H1 (cell line): ENCODE data around the gene OR2D3. TPM values are rescaled to one million over a fixed set of nuclear protein-coding genes. Genes with fewer than 3 reads are reported as not detected.

Experiments
- CTCF ChIA-PET: fragments of 300-600 bp; sonication (Branson Sonifier 250); formaldehyde crosslinking; loops from one replicate; lab custom pipeline; 2021; ENCODE audit not compliant: partially characterized antibody; lab: Charles Lee
- POLR2A ChIA-PET: fragments of 300-600 bp; sonication (Branson Sonifier 250); formaldehyde crosslinking; loops from one replicate; lab custom pipeline; 2021; ENCODE audit warnings: inconsistent platforms; ENCODE audit not compliant: partially characterized antibody; lab: Charles Lee
- DNase-seq, 2 experiments: peaks; one replicate each; pipeline versions ENCODE4 v3.0.0 to v3.0.0-alpha.2; 2010 to 2022; ENCODE audit warnings: low spot score in 2 of 2, low read depth in 1 of 2, mixed read lengths in 1 of 2
- FAIRE-seq: peaks from 2 replicates; lab custom pipeline; 2011; peaks lifted over from hg19 to GRCh38; lab: Jason Lieb, UNC
- H2AFZ ChIP-seq: 2 replicates; pipeline ENCODE4 v1.8.1; 2012; ENCODE audit warnings: low read length, inconsistent platforms
- H2AK5ac ChIP-seq: 2 replicates; pipeline ENCODE4 v1.6.1; 2013; ENCODE audit warnings: low read depth, low read length
- H2BK120ac ChIP-seq: replicated peaks from 2 replicates; pipeline ENCODE3; 2013; ENCODE audit warnings: low read depth, low read length, inconsistent platforms
- H2BK12ac ChIP-seq: 2 replicates; pipeline ENCODE4 v1.6.1; 2013; ENCODE audit warnings: low read depth, low read length
- H2BK15ac ChIP-seq: 2 replicates; pipeline ENCODE4 v1.6.1; 2013; ENCODE audit warnings: low read length
- H2BK20ac ChIP-seq: 2 replicates; pipeline ENCODE4 v1.6.1; 2013; ENCODE audit warnings: low read length
- H2BK5ac ChIP-seq: 2 replicates; pipeline ENCODE4 v1.6.1; 2013; ENCODE audit warnings: low read depth, low read length
- H3K14ac ChIP-seq: 2 replicates; pipeline ENCODE4 v1.6.1; 2013; ENCODE audit warnings: inconsistent platforms; ENCODE audit not compliant: insufficient read length
- H3K18ac ChIP-seq: 2 replicates; pipeline ENCODE4 v1.6.1; 2013; ENCODE audit warnings: low read length; ENCODE audit errors: extremely low read depth
- H3K23ac ChIP-seq: 2 replicates; pipeline ENCODE4 v1.6.1; 2013; ENCODE audit warnings: inconsistent platforms; ENCODE audit not compliant: insufficient read length
- H3K23me2 ChIP-seq: 2 replicates; pipeline ENCODE4 v1.6.1; 2013; ENCODE audit warnings: low read depth, low read length
- H3K27ac ChIP-seq: 2 replicates; pipeline ENCODE4 v1.6.1; 2011; ENCODE audit warnings: low read depth, low read length, inconsistent platforms
- H3K27me3 ChIP-seq, 4 experiments: replicated peaks in 1 of 4; 1 replicate in 1 of 4; 2 replicates in 3 of 4; pipeline versions ENCODE4 v1.6.1 to v1.8.1; 2011 to 2013; ENCODE audit warnings: low read length in 3 of 4, mild to moderate bottlenecking in 3 of 4, inconsistent platforms in 2 of 4, mixed read lengths in 2 of 4, moderate library complexity in 1 of 4; ENCODE audit not compliant: control insufficient read depth in 3 of 4, insufficient read depth in 3 of 4; ENCODE audit errors: extremely low read depth in 1 of 4
- H3K36me3 ChIP-seq, 4 experiments: 2 replicates each; pipeline versions ENCODE4 v1.6.1 to v1.8.1; 2011 to 2013; ENCODE audit warnings: mild to moderate bottlenecking in 4 of 4, low read length in 3 of 4, moderate library complexity in 2 of 4, control low read depth in 1 of 4, inconsistent platforms in 1 of 4; ENCODE audit not compliant: insufficient read depth in 4 of 4, control insufficient read depth in 2 of 4
- H3K4ac ChIP-seq: replicated peaks from 2 replicates; pipeline ENCODE3; 2013; ENCODE audit warnings: low read length, low read depth, mixed read lengths, inconsistent platforms; ENCODE audit not compliant: insufficient read length
- H3K4me1 ChIP-seq, 4 experiments: replicated peaks in 1 of 4; 1 replicate in 1 of 4; 2 replicates in 3 of 4; pipeline versions ENCODE4 v1.6.1 to v1.8.1; 2011 to 2013; ENCODE audit warnings: low read length in 3 of 4, inconsistent platforms in 2 of 4, mixed read lengths in 1 of 4; ENCODE audit not compliant: insufficient read depth in 4 of 4, control insufficient read depth in 3 of 4
- H3K4me2 ChIP-seq, 2 experiments: 2 replicates each; pipeline versions ENCODE4 v1.6.1 to v1.8.1; 2011 to 2013; ENCODE audit warnings: low read depth in 2 of 2, low read length in 2 of 2, control low read depth in 1 of 2, inconsistent platforms in 1 of 2, mild to moderate bottlenecking in 1 of 2; ENCODE audit not compliant: insufficient read depth in 1 of 2
- H3K4me3 ChIP-seq, 4 experiments: fragments of 200-600, 300-600 bp in 1 of 4; sonication (generic), shearing (Covaris generic), sonication (Bioruptor Twin) in 1 of 4; 2 replicates each; pipeline versions ENCODE4 v1.5.1 to v1.8.1; 2011 to 2016; ENCODE audit warnings: low read length in 4 of 4, low read depth in 3 of 4, control low read depth in 2 of 4, inconsistent platforms in 2 of 4, mild to moderate bottlenecking in 2 of 4, mixed read lengths in 1 of 4, moderate library complexity in 1 of 4; ENCODE audit not compliant: insufficient read depth in 2 of 4; ENCODE audit errors: extremely low read depth in 1 of 4
- H3K56ac ChIP-seq: replicated peaks from 2 replicates; pipeline ENCODE3; 2013; ENCODE audit warnings: low read depth, mild to moderate bottlenecking, mixed read lengths, low read length, inconsistent platforms; ENCODE audit not compliant: insufficient read length
- H3K79me1 ChIP-seq: 2 replicates; pipeline ENCODE4 v1.6.1; 2013; ENCODE audit warnings: low read depth, low read length, control low read depth
- H3K79me2 ChIP-seq, 2 experiments: 2 replicates each; pipeline versions ENCODE4 v1.6.1 to v1.8.1; 2012 to 2013; ENCODE audit warnings: low read length in 2 of 2, mild to moderate bottlenecking in 2 of 2, inconsistent platforms in 1 of 2; ENCODE audit not compliant: insufficient read depth in 2 of 2, control insufficient read depth in 1 of 2
- H3K9ac ChIP-seq, 4 experiments: replicated peaks in 1 of 4; 1 replicate in 1 of 4; 2 replicates in 3 of 4; pipeline versions ENCODE4 v1.6.1 to v1.8.1; 2011 to 2013; ENCODE audit warnings: low read depth in 3 of 4, low read length in 3 of 4, control low read depth in 2 of 4, mild to moderate bottlenecking in 2 of 4, moderate library complexity in 2 of 4, inconsistent platforms in 1 of 4; ENCODE audit errors: extremely low read depth in 1 of 4
- H3K9me3 ChIP-seq, 2 experiments: 2 replicates each; pipeline versions ENCODE4 v1.6.1 to v1.8.1; 2012 to 2013; ENCODE audit warnings: mild to moderate bottlenecking in 2 of 2, moderate library complexity in 2 of 2, control low read depth in 1 of 2, inconsistent platforms in 1 of 2, low read depth in 1 of 2, low read length in 1 of 2, mixed read lengths in 1 of 2; ENCODE audit not compliant: insufficient read depth in 2 of 2
- H4K20me1 ChIP-seq, 2 experiments: replicated peaks in 1 of 2; 2 replicates each; pipeline versions ENCODE3 to v1.8.1; 2011 to 2013; ENCODE audit warnings: inconsistent platforms in 2 of 2, low read length in 2 of 2, mild to moderate bottlenecking in 1 of 2; ENCODE audit not compliant: insufficient read depth in 2 of 2, control insufficient read depth in 1 of 2
- H4K5ac ChIP-seq: 2 replicates; pipeline ENCODE4 v1.6.1; 2013; ENCODE audit warnings: low read length, low read depth, mixed read lengths, inconsistent platforms; ENCODE audit not compliant: insufficient read length
- H4K8ac ChIP-seq: 2 replicates; pipeline ENCODE4 v1.8.0; 2013; ENCODE audit warnings: mild to moderate bottlenecking, moderate library complexity, low read length, inconsistent platforms; ENCODE audit not compliant: insufficient read depth; ENCODE audit errors: extremely low read depth
- H4K91ac ChIP-seq: replicated peaks from 2 replicates; pipeline ENCODE3; 2013; ENCODE audit warnings: low read length, mixed read lengths, inconsistent platforms; ENCODE audit not compliant: insufficient read length
- CBX5 ChIP-seq: fragments of 300-800, 300-1000 bp; sonication (generic); IDR thresholded peaks from 2 replicates; pipeline ENCODE4 v1.7.1; 2016; ENCODE audit warnings: antibody characterized with exemption, low read length, low read depth
- EZH2 ChIP-seq: fragments of 200-600 bp; sonication (generic); IDR thresholded peaks from 2 replicates; pipeline ENCODE4 v1.7.1; 2012; ENCODE audit warnings: low read depth, mild to moderate bottlenecking, moderate library complexity, low read length, inconsistent platforms; ENCODE audit not compliant: severe bottlenecking
- FOSL1 ChIP-seq: IDR thresholded peaks from 2 replicates; pipeline ENCODE4 v1.6.1; 2011; ENCODE audit warnings: mild to moderate bottlenecking, low read depth, low read length, moderate library complexity; ENCODE audit not compliant: insufficient read depth
- NANOG ChIP-seq: IDR thresholded peaks from 2 replicates; pipeline ENCODE4 v1.6.1; 2011; ENCODE audit warnings: low read length, low read depth, mild to moderate bottlenecking, inconsistent platforms; ENCODE audit not compliant: insufficient read depth, poor library complexity, severe bottlenecking
- RAD21 ChIP-seq, 2 experiments: IDR thresholded peaks in 1 of 2; conservative IDR thresholded peaks in 1 of 2; 2 replicates each; pipeline ENCODE4 v1.6.1; 2011; ENCODE audit warnings: low read depth in 2 of 2, low read length in 2 of 2, improper control_type of control experiment in 1 of 2, inconsistent platforms in 1 of 2, mild to moderate bottlenecking in 1 of 2, moderate library complexity in 1 of 2
- RXRA ChIP-seq: IDR thresholded peaks from 2 replicates; pipeline ENCODE4 v1.6.1; 2011; ENCODE audit warnings: low read depth, mild to moderate bottlenecking, low read length, moderate library complexity; ENCODE audit not compliant: insufficient read depth
- SIN3A ChIP-seq, 2 experiments: IDR thresholded peaks in 1 of 2; conservative IDR thresholded peaks in 1 of 2; 2 replicates each; pipeline ENCODE4 v1.6.1; 2011 to 2012; ENCODE audit warnings: low read length in 2 of 2, improper control_type of control experiment in 1 of 2, low read depth in 1 of 2, mild to moderate bottlenecking in 1 of 2
- TCF12 ChIP-seq: IDR thresholded peaks from 2 replicates; pipeline ENCODE4 v1.6.1; 2011; ENCODE audit warnings: low read depth, mild to moderate bottlenecking, low read length
- USF2 ChIP-seq: IDR thresholded peaks from 2 replicates; pipeline ENCODE4 v1.6.1; 2011; ENCODE audit warnings: low read length, improper control_type of control experiment
- WGBS, 2 experiments: shearing (Covaris generic) in 1 of 2; methylation state at CpG; one replicate each; pipeline versions ENCODE4 v1.1.6 to v1.1.7; 2013 to 2015; ENCODE audit warnings: low lambda C conversion rate in 2 of 2, mixed read lengths in 2 of 2, inconsistent platforms in 1 of 2, low coverage in 1 of 2, missing lambda C conversion rate in 1 of 2; ENCODE audit not compliant: insufficient replicate concordance in 2 of 2, insufficient coverage in 1 of 2, insufficient read length in 1 of 2; ENCODE audit errors: extremely low coverage in 1 of 2, missing lambda C conversion rate in 1 of 2; 5-methylcytosine and 5-hydroxymethylcytosine counted together
- polyA plus RNA-seq, 7 experiments: library from polyadenylated mRNA; depleted of rRNA in 3 of 7; stranded (reverse) in 5 of 7; unstranded in 2 of 7; fragments of >200 nt in 5 of 7; fragments of 200-250 nt in 2 of 7; gene quantifications; 1 replicate in 5 of 7; 2 replicates in 1 of 7; 4 replicates in 1 of 7; pipeline versions ENCODE4 v1.2.1 to v1.2.3, GENCODE V29; 2011 to 2013; ENCODE audit warnings: missing spikeins in 2 of 7, mixed read lengths in 2 of 7
- total RNA-seq: library from RNA; stranded (reverse); fragmentation: NEBNext Ultra II Directional; extraction: Animal tissue kit (Norgen Biotek cat#: 25700); gene quantifications from 2 replicates; pipeline ENCODE4 v1.2.1, GENCODE V29; 2021

OR2D3 gene
- total and polyA plus RNA-seq, 2 of the 8 experiments (the other 6 are each of a cell fraction or from before 2014, with no cell fraction given), result not detected

GRCh38 chr11:6968816-6969215 lies 48.0 kb downstream of the OR2D3 start:
- no peaks in the 10 kb centered on the region for H4K20me1 ChIP-seq
- H3K4me1 ChIP-seq, result no peaks in the 10 kb centered on the region
- H3K79me2 ChIP-seq, result no peaks in the 10 kb centered on the region
- H3K18ac ChIP-seq, result no peak overlapping the region
- H3K14ac ChIP-seq, result no peak overlapping the region
- FAIRE-seq (no peak), DNase-seq (no peak)
- no peak overlapping the region for H2BK5ac ChIP-seq
- no peak overlapping the region for H4K8ac ChIP-seq
- H2BK20ac ChIP-seq, result no peak overlapping the region
- H3K4me2 ChIP-seq, result no peak overlapping the region
- 83% methylated on average over 1 of the region's 1 CpG; no CpG with 5 or more reads in 1 of the 2 experiments for WGBS, 2 experiments
- no peaks in the 10 kb centered on the region for H3K9me3 ChIP-seq
- no peak overlapping the region for H3K23ac ChIP-seq
- no peak overlapping the region for H3K9ac ChIP-seq
- ChIA-PET POLR2A (interaction anchor here (0.6 kb wide), 1 partner anchor 20 kb away, joined by 3 read pairs; no protein-coding TSS in a partner anchor), CTCF (interaction anchor here (0.7 kb wide), 1 partner anchor 122 kb away, joined by 4 read pairs; no protein-coding TSS in a partner anchor)
- H2BK15ac ChIP-seq, result no peak overlapping the region
- H2BK120ac ChIP-seq, result no peak overlapping the region
- no peak overlapping the region for H3K27ac ChIP-seq
- H4K91ac ChIP-seq, result no peak overlapping the region
- H3K79me1 ChIP-seq, result no peaks in the 10 kb centered on the region
- TF ChIP-seq RAD21 (IDR thresholded peaks at IDR 0.05 in 1 of 2, conservative IDR thresholded peaks at IDR 0.05 in 1 of 2; ENCODE audit: low read depth in 2 of 2, low read length in 2 of 2) (no peak), TCF12 (no peak), NANOG (no peak), EZH2 (no peak), SIN3A (conservative IDR thresholded peaks at IDR 0.05 in 1 of 2, IDR thresholded peaks at IDR 0.05 in 1 of 2; ENCODE audit: low read depth in 1 of 2, low read length in 2 of 2) (no peak), FOSL1 (no peak), RXRA (no peak), CBX5 (no peak), USF2 (no peak)
- H3K4ac ChIP-seq, result no peak overlapping the region
- no peak overlapping the region for H3K4me3 ChIP-seq
- no peak overlapping the region for H2AK5ac ChIP-seq
- no peak overlapping the region for H2AFZ ChIP-seq
- peaks cover 0 to 3% (median 0%) of the 10 kb centered on the region in 4 experiments; a peak in 1 of 8 replicates for H3K36me3 ChIP-seq
- H2BK12ac ChIP-seq, result no peak overlapping the region
- H3K56ac ChIP-seq, result no peak overlapping the region
- no peaks in the 10 kb centered on the region for H3K23me2 ChIP-seq
- H3K27me3 ChIP-seq, result no peaks in the 10 kb centered on the region
- H4K5ac ChIP-seq, result no peak overlapping the region
